NCI-H2081 (cell line): Measurements from ENCODE around the gene CAPZA3.
"Not testable (repeated sequence)": the region's sequence is repeated elsewhere in the genome, so short reads cannot be mapped to it uniquely, and the experiment has no call there.

ENCODE experiments used
- DNase-seq, 2 experiments: peaks; one replicate each; lab custom pipeline; 2025; lab: John Stamatoyannopoulos, UW

The CAPZA3 gene

GRCh38 chr12:18737819-18738218 lies at the start of gene CAPZA3, which contains the start of gene PLCZ1:
Gene CAPZA3, plus strand, starts transcription at chr12:18738119. Its CDS starts 150 bp downstream, at chr12:18738269.
Gene PLCZ1, minus strand, starts transcription at chr12:18738012. Its CDS starts 641 bp downstream, at chr12:18737371.
- no peak for DNase-seq

DNA sequence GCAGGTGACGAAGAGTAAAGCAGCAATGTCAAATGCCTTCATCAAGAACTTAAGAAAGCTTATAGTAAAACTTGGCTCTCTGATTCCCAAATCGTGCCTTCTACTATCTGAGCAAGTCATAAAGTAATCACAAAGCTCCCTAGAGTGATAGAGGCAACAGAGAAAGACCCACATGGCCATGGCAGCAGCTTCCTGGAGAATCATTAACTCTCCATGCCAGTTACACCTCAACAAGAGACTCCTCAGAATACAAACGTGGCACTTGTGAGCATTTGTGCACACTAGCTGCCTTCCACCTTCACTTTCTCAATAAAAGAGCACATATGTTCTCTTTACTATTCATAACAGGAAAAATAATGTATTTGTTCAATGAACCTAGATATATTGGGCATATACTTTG lies 48.1 kb upstream of the CAPZA3 start:
- DNase-seq, result no peak

GRCh38 chr12:18690653-18691052 lies 47.3 kb upstream of the CAPZA3 start:
- DNase-seq, result no peak

DNA sequence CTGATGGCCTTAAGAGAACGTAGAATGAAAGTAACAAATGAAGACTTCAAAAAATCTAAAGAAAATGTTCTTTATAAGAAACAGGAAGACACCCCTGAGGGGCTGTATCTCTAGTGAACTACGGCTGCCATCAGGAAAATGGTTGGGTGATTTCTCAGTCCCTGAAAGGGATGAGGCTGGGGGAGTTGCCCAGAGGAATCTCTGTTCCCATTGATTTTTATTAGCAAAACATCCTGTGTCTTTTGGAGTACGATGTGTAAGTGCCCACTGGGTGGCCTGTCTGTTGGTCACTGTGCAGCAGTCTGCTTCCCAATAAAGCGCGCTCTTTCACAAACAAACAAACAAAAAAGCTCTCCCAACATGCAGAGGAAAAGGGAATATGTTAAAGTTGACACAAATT lies 43.9 kb upstream of the CAPZA3 start:
- not testable (repeated sequence) for DNase-seq

DNA sequence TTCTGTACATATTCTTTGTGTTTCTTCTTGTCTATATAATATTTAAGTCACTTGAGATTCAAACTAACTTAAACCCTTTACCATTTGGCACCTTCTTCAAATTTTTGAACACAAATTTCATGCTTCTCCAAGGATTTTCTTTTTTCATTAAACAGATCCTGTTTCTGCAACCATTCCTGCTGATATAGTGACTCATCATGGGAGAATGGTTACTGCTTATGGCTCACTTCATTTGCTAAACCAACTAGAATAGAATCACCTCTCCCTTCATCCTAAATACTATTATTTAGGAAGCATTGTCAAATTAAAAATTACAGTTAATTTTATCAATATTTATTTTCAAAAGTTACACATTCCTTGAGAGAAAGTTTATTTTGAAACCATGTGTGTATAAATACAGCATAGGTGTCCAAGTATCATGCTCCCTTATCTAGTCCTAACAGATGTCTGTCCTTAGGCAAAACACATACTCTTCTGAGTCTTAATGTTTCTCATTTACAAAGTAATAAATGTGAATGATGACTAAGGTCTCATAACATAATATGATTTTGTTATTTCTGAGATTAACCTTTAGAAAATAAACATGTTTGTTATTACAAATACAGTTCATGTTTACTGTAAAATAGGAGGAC lies 40.8 kb upstream of the CAPZA3 start:
- DNase-seq, result no peak

DNA sequence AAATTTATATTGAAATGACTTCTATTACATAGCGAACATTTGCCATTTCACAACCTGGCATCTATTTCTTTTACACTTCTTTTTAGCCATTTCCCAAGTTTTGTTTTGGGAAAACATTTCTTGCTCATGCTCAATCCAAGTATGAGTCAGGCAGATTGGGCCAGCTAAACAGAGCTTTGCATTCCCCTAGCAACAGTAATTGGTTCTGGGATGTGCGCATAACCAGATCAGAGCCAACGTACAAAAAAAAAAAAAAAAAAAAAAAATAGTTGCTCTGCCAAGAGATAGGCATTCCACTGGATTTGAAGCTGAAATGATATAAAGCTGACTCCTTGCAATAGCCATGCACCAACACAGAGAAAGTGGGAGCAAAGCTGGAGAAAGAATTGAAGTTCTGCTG lies 37.6 kb upstream of the CAPZA3 start:
- no peak for DNase-seq

GRCh38 chr12:18703321-18703720 lies 34.6 kb upstream of the CAPZA3 start:
- DNase-seq, result no peak

DNA sequence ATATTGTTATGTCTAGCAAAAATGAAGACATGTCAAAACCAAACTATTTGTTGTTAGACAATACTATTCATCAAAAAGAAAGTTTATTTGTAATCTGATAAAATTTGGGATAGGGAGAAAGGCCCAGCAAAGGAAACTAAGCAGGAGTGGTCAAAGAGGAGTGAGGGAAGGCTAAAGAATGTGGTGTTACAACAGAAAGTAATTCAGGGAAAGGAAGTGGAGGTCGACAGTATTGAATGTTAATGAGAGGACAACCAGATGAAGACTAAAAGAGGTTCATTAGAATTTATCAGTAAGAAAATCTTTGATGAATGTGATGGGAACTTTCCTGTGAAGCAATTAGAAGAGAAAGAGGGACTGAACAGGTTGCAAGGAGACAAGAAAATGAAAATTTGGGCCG lies 34.0 kb upstream of the CAPZA3 start:
- DNase-seq, result no peak

GRCh38 chr12:18706798-18707197 lies 31.1 kb upstream of the CAPZA3 start:
- no peak for DNase-seq

DNA sequence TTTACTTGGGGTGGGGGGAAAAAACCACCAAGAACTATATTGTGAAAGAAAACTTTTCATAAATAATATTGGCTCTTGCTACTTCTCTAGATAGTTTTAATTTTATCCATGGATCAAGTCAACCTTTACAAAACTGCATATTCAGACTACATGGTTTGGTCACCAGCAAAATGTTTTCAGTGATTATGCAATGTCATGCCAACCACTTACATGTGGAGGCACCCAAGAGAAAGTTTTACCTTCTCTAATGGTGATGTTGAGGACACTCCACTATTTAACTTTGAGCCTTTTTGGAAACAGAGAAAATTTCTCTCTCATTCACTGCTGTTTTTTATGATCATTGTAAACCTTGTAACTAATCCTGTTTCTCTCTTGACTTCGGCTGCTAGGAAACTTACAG lies 21.7 kb upstream of the CAPZA3 start:
- no peak for DNase-seq

DNA sequence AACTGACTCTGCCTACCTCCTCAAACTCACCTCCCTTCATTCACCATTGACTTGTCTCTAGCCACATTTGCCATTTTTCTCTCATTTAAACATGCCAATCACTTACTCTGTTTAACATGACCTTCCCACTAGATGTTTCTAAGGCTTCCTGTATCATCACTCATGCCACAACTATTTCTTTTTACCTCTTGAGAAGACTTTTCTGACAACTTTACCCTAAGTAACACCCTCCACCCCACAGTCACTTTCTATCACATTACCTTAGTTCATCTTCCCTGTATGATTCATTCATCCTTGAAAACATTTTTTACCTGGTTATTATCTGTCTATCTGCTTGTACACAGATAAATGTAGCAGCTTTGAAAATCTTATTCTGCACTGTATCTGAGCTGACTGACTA lies 19.5 kb upstream of the CAPZA3 start:
- DNase-seq, result no peak

- DNase-seq, result no peak
These were observed 17.9 kb upstream of the CAPZA3 start for GRCh38 chr12:18719922-18720510.

DNA sequence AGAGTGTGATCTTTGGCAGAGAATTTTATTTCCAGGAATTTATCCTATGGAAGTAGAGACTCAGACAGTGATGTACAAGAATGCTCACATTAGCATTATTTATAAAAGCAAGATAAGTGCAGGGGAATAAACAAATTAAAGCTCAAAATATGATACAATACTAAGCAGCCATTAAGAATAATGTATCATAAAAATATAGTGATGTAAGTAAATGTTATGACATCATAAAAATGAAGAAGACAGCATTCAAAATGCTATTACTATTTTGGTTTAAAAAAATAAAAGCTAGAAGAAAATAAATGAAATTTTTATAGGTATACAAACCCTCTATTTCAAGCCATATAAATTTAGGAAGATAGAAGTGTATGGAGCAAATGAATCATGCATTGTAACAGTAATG lies 17.2 kb upstream of the CAPZA3 start:
- DNase-seq, result no peak

- no peak for DNase-seq
These were observed 16.5 kb upstream of the CAPZA3 start for GRCh38 chr12:18721452-18721851.

- DNase-seq, result no peak
These were observed 14.2 kb upstream of the CAPZA3 start for GRCh38 chr12:18723752-18724151.

DNA sequence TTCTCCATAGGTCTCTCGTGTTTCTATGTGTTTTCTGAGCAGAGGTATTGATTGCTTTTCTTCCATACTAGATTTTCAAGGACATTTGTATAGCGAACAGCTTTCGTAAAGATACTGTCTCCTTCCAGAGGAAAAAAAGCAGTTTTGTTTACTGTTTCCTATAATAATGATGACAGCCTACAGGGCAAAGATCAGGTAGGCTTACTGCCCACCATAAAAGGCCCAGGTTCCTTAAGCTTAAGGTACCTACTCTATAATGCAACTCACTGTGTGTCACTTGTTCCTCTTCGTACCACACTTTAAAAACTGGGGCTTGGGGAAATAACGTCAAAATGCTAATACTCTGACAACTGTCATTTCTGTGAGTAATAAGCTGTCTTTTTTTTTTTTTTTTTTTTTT lies 6.8 kb upstream of the CAPZA3 start:
- DNase-seq, result no peak

DNA sequence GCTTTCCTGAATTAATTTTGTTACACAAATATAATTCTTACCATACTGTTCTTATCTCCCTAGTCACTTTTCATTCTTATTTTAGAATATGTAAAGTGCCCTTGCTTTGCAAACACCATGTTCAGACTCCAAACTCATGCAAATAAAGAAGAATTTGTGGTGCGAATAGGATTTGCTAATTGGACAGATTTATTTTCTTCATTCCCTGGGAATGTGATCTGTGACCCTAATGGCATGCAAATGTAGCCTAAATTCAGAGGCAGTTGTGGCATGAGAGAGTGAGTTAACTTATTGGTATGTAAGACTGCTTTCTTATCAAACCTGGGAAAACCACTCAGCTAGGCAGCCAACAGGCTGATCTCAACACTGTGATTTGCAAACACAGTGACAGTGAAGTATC lies 10.0 kb downstream of the CAPZA3 start:
- no peak for DNase-seq

GRCh38 chr12:18749386-18749957 lies 11.6 kb downstream of the CAPZA3 start:
- no peak for DNase-seq

- no peak for DNase-seq
These were observed 12.2 kb downstream of the CAPZA3 start for GRCh38 chr12:18750085-18750484.

- no peak for DNase-seq
These were observed 13.9 kb downstream of the CAPZA3 start for GRCh38 chr12:18751866-18752265.

- DNase-seq, result no peak
These were observed 14.5 kb downstream of the CAPZA3 start for GRCh38 chr12:18752280-18752920.

GRCh38 chr12:18752947-18753346 lies 15.0 kb downstream of the CAPZA3 start:
- DNase-seq, result no peak

DNA sequence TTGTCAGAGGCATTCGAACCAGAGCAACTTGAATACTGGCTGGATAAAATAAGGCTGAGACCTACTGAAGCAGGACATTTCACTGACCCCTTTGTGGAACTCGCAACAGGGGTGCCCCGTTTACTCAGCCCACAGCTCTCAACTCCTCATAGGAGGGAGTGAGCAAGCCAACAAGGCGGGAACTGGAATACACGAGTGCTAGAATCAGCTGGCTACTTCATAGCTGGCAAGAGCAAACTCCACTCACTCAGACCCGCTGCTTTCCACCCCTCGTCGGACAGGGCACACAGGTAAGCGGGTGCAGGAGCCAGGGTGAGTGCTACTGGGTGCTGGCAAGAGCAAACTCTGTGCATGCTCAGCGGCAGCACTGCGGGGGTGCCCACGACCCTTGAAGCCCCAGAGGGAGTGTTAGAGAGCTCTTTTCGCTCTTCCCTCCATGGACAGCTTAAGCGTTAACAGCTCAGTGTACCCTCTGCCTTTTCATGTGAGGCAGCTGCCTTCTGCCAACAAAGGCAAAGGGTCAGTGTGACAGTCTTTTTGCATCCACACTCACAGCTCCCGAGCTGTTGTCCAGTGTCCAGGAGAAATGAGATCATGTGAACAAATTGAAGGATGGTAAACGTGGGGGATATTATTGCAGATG lies 15.7 kb downstream of the CAPZA3 start:
- no peak for DNase-seq
